IPS-18a (cell line): ENCODE data around the gene IFNK.
A peak's percentile ranks its signal among the peaks of the same experiment; 100 is the strongest.
"Not testable (repeated sequence)": the region's sequence is repeated elsewhere in the genome, so short reads cannot be mapped to it uniquely, and the experiment has no call there.

Source experiments
- H3K27ac ChIP-seq: one replicate; pipeline ENCODE4 v1.5.1; 2013; ENCODE audit warnings: low read length
- H3K27me3 ChIP-seq: one replicate; pipeline ENCODE4 v1.6.1; 2013; ENCODE audit warnings: mild to moderate bottlenecking, low read length; ENCODE audit not compliant: control insufficient read depth, insufficient read depth
- H3K36me3 ChIP-seq: one replicate; pipeline ENCODE4 v1.6.1; 2013; ENCODE audit warnings: low read depth, low read length; ENCODE audit not compliant: control insufficient read depth
- H3K4me1 ChIP-seq: one replicate; pipeline ENCODE4 v1.6.1; 2013; ENCODE audit warnings: low read depth, low read length; ENCODE audit not compliant: control insufficient read depth
- H3K4me3 ChIP-seq: one replicate; pipeline ENCODE4 v1.5.1; 2013; ENCODE audit warnings: low read length
- H3K9ac ChIP-seq: one replicate; pipeline ENCODE4 v1.6.1; 2013; ENCODE audit warnings: mild to moderate bottlenecking, low read length, moderate library complexity
- H3K9me3 ChIP-seq: one replicate; pipeline ENCODE4 v1.6.1; 2013; ENCODE audit warnings: low read depth, low read length; ENCODE audit not compliant: control insufficient read depth

Gene IFNK

GRCh38 chr9:27491154-27491553, 32.9 kb upstream of the IFNK start:
- peaks cover 44% of the 10 kb centered on the region for H3K4me1 ChIP-seq
- H3K27ac ChIP-seq = no peak overlapping the region
- H3K36me3 ChIP-seq = no peaks in the 10 kb centered on the region
- no peak overlapping the region for H3K9ac ChIP-seq
- no peaks in the 10 kb centered on the region for H3K9me3 ChIP-seq
- H3K27me3 ChIP-seq = no peaks in the 10 kb centered on the region
- no peak overlapping the region for H3K4me3 ChIP-seq

- no peaks in the 10 kb centered on the region for H3K9me3 ChIP-seq
- H3K27me3 ChIP-seq = no peaks in the 10 kb centered on the region
- peak overlapping the region; percentile 34 for H3K4me3 ChIP-seq
- H3K36me3 ChIP-seq = no peaks in the 10 kb centered on the region
- no peak overlapping the region for H3K9ac ChIP-seq
- H3K27ac ChIP-seq = peak overlapping the region; percentile 6
- H3K4me1 ChIP-seq = peaks cover 48% of the 10 kb centered on the region
Measured at GRCh38 chr9:27495480-27496134, 28.5 kb upstream of the IFNK start.

GRCh38 chr9:27496135-27496504, 28.0 kb upstream of the IFNK start:
- Histone ChIP-seq H3K36me3 (no peaks in the 10 kb centered on the region), H3K4me1 (peaks cover 44% of the 10 kb centered on the region), H3K4me3 (peak overlapping the region; percentile 34), H3K27ac (peak overlapping the region; percentile 6), H3K9me3 (no peaks in the 10 kb centered on the region), H3K27me3 (no peaks in the 10 kb centered on the region), H3K9ac (no peak overlapping the region)

- no peaks in the 10 kb centered on the region for H3K9me3 ChIP-seq
- H3K27me3 ChIP-seq = no peaks in the 10 kb centered on the region
- H3K27ac ChIP-seq = no peak overlapping the region
- no peak overlapping the region for H3K9ac ChIP-seq
- H3K4me3 ChIP-seq = peak overlapping the region; percentile 34
- peaks cover 44% of the 10 kb centered on the region for H3K4me1 ChIP-seq
- H3K36me3 ChIP-seq = no peaks in the 10 kb centered on the region
Measured at GRCh38 chr9:27497883-27498417, 26.1 kb upstream of the IFNK start.

- H3K27ac ChIP-seq = no peak overlapping the region
- peaks cover 49% of the 10 kb centered on the region for H3K4me1 ChIP-seq
- H3K36me3 ChIP-seq = no peaks in the 10 kb centered on the region
- H3K9ac ChIP-seq = no peak overlapping the region
- H3K4me3 ChIP-seq = no peak overlapping the region
- H3K9me3 ChIP-seq = no peaks in the 10 kb centered on the region
- H3K27me3 ChIP-seq = no peaks in the 10 kb centered on the region
Measured at GRCh38 chr9:27499451-27499850, 24.6 kb upstream of the IFNK start.

- not testable (repeated sequence) for H3K27ac ChIP-seq, H3K36me3 ChIP-seq, H3K9me3 ChIP-seq, H3K4me3 ChIP-seq, H3K9ac ChIP-seq, H3K27me3 ChIP-seq
- H3K4me1 ChIP-seq = peaks cover 43% of the 10 kb centered on the region
Measured at GRCh38 chr9:27500902-27501301, 23.2 kb upstream of the IFNK start.

GRCh38 chr9:27503623-27504022, 20.5 kb upstream of the IFNK start:
- H3K9me3 ChIP-seq = no peaks in the 10 kb centered on the region
- H3K27ac ChIP-seq = no peak overlapping the region
- no peak overlapping the region for H3K4me3 ChIP-seq
- no peaks in the 10 kb centered on the region for H3K36me3 ChIP-seq
- H3K27me3 ChIP-seq = no peaks in the 10 kb centered on the region
- no peak overlapping the region for H3K9ac ChIP-seq
- H3K4me1 ChIP-seq = peaks cover 19% of the 10 kb centered on the region

GRCh38 chr9:27504259-27504658, 19.8 kb upstream of the IFNK start:
- no peaks in the 10 kb centered on the region for H3K27me3 ChIP-seq
- H3K9ac ChIP-seq = no peak overlapping the region
- no peak overlapping the region for H3K27ac ChIP-seq
- H3K9me3 ChIP-seq = no peaks in the 10 kb centered on the region
- no peaks in the 10 kb centered on the region for H3K36me3 ChIP-seq
- peaks cover 14% of the 10 kb centered on the region for H3K4me1 ChIP-seq
- no peak overlapping the region for H3K4me3 ChIP-seq

- Histone ChIP-seq H3K9me3 (no peaks in the 10 kb centered on the region), H3K27me3 (no peaks in the 10 kb centered on the region)
Measured at GRCh38 chr9:27505744-27506161, 18.3 kb upstream of the IFNK start.

GRCh38 chr9:27506981-27507380, 17.1 kb upstream of the IFNK start:
- Histone ChIP-seq H3K4me1 (peaks cover 5% of the 10 kb centered on the region), H3K27me3 (no peaks in the 10 kb centered on the region), H3K27ac (no peak overlapping the region), H3K36me3 (no peaks in the 10 kb centered on the region), H3K9me3 (no peaks in the 10 kb centered on the region), H3K9ac (no peak overlapping the region), H3K4me3 (no peak overlapping the region)

More at GRCh38 chr9:27505744-27506161, 18.3 kb upstream of the IFNK start:
- Histone ChIP-seq H3K36me3 (no peaks in the 10 kb centered on the region), H3K4me3 (no peak overlapping the region), H3K9ac (no peak overlapping the region), H3K27ac (no peak overlapping the region), H3K4me1 (peaks cover 5% of the 10 kb centered on the region)

GRCh38 chr9:27510780-27511179, 13.3 kb upstream of the IFNK start:
- Histone ChIP-seq H3K27ac (no peak overlapping the region), H3K27me3 (no peaks in the 10 kb centered on the region), H3K4me3 (no peak overlapping the region), H3K9ac (no peak overlapping the region), H3K36me3 (no peaks in the 10 kb centered on the region), H3K4me1 (no peaks in the 10 kb centered on the region), H3K9me3 (no peaks in the 10 kb centered on the region)

GRCh38 chr9:27511771-27512170, 12.3 kb upstream of the IFNK start:
- Histone ChIP-seq H3K27me3 (no peaks in the 10 kb centered on the region), H3K36me3 (no peaks in the 10 kb centered on the region), H3K4me3 (no peak overlapping the region), H3K9ac (no peak overlapping the region), H3K4me1 (no peaks in the 10 kb centered on the region), H3K9me3 (no peaks in the 10 kb centered on the region), H3K27ac (no peak overlapping the region)
